ENCODE results near the gene MMP15.
"Not testable (repeated sequence)": the region's sequence is repeated elsewhere in the genome, so short reads cannot be mapped to it uniquely, and the experiment has no call there.

MMP15 gene

DNA sequence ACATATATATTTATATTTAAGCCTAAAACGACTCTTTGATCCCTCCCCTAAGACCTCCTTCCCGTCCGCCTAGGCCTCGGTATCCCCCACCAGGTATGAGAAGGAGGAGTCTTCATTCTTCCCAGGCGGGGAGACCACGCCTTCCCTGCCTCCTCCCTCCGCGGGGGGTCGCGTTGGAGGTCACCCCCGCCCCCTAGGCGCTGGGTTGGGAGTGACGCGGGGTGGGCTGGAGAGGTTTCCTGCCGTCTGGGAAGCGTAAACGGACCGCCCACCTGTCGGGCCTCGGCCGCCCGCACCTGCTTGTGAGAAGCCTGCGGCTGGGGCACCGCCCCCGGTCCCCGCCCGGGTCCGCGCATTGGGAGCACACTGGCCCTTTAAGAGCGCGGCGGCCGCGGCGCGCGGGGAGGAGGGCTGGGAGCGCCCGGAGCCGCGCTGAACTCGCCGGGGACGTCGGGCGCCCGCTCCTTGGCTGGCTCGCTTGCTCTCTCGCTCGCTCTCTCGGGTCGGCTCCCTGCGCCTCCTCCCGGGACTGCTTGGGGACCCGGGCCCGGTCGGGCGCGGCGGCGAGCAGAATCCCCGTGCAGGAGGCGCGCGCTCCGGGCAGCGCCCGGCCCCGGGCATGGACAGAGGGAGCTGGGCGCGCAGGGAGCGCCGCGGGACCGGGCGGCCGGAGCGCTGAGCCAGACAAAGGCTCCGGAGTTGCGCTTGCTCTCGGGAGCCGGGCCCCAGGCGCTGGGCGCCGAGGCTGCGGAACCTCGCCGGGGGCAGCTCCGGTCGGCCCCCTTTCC is at the start of gene MMP15:
Gene MMP15, plus strand, starts transcription at position 404 of the 788 bp plus-strand sequence. CDS start 597 bp downstream, outside the sequence.
- DNase-seq (ENCODE audit: low read depth, low spot score): peak; percentile 85

DNA sequence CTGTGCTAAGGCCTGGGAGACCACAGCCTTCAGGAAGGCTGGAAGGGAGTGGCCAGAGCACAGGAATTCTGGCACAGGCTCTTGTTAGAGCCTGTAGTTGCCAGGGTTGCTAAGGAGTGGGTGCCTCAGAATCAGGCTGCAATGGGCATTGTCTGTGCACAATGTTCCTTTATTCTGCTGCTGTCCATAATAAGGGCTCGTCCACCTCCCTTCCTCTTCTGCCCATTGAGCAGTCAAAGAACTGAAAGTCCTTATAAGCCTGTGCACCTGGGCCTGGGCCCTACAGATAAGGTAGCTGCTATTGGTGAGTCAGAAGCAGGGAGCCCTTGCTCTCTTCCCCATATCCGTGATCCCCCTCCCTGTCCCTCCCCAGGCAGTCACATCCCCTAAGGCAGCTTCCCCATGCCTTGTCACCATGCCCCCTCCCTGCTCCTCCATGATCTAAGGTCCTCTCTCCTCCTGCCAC is 49.2 kb upstream of the MMP15 start:
- peak; percentile 76 for DNase-seq (ENCODE audit: low read depth, low spot score)

DNA sequence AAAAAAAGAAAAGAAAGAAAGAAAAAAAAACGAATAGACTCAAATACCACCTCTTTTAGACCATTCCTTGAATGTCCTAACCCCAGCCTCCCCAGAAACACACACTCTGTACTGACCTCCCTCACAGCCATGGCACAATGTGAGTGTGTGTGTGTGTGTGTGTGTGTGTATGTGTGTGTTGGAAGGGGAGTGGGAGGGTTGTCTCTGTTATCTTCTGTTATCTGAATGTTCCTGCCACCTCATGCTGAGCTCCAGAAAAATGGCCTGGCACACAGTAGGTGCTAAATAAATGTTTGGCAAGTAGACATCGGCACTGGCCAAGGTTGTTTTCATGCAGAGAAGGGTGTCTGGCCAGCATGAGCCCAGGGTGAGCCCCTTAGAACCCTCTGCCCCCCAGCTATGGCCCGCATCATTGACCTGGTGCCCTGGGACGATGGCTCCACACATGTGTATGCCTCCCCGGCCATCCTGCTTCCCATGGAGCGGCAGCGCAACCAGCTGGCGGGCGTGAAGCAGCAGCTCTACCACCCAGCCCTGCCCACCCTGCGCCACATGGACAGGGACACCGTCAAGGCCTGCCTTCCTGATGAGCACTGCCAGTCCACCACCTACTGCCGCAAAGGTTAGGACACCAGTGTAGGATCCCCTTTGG is 48.0 kb upstream of the MMP15 start:
- no peak for DNase-seq (ENCODE audit: low read depth, low spot score)

DNA sequence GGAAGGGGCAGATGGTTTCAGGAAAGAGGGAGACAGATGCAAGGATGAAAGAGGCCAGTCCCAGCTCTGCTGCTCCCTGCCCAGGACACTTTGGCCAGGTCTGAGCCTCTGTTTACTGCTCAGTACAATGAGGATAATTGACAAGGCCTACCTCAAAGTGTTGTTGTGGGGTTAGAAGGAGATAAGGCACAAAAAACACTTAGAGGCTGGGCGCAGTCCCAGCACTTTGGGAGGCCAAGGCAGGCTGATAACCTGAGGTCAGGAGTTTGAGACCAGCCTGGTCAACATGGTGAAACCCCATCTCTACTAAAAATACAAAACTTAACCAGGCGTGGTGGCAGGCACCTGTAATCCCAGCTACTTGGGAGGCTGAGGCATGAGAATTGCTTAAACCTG is 47.5 kb upstream of the MMP15 start:
- not testable (repeated sequence) for DNase-seq (ENCODE audit: low read depth, low spot score)

DNA sequence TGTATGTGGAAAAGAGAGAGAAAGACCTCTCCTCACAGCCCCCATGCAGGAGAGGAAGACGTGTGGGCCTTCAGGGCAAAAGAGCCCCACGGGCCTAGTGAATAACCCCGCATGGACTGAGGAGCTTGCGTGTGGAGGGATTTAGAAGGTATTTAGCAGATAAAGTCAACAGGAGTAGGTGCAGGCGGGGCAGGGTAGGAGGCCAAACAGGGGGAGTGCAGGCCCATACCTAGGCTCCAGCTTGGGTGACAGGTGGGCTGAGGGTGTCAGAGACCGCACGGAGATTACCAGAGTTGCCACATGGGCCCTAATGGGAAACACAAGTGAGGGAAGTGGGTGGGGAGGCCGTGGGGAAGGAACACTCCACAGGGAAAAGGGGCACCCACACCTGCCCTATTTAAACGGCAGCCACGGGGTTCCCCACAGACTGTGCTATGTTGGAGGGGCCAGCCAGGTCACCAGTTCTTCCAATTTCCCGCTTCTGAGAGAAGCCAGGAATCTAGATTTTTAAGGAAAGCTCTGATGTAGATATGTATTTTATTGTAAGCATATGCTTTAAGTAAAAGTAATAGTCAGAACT is 46.5 kb upstream of the MMP15 start:
- DNase-seq (ENCODE audit: low read depth, low spot score): no peak

DNA sequence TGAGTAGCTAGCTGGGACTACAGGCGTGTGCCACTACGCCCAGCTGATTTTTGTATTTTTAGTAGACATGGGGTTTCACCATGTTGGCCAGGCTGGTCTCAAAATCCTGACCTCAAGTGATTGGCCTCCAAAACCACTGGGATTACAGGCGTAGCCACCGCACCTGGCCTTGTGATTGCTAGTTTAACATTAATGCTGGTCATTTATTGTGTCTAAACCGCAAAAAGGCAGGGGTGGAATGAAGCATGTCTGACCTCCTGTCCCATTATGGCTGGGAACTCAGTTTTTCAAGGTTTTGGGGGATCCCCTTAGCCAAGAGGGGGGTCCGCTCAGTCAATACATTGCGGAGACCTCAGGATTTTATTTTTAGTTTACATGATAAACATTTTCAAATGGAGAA is 43.9 kb upstream of the MMP15 start:
- no peak for DNase-seq (ENCODE audit: low read depth, low spot score)

DNA sequence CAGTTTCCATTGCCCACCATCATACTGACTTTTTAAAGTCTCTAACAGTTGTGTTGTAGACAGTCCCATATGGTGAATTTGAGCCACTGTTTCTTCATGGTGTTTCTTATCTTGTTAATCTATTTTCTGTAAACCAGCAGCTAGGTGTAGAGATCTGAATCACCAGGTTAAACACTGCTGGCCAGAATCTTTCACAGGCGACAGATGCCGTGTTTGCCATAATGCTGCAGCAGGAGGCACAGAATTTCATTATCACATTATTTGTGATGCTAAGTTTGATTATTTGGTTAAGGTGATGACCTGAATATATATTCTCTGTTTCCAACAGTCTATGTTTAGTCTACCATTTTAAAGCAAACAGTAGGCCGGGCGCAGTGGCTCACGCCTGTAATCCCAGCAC is 43.2 kb upstream of the MMP15 start:
- DNase-seq (ENCODE audit: low read depth, low spot score): no peak

DNA sequence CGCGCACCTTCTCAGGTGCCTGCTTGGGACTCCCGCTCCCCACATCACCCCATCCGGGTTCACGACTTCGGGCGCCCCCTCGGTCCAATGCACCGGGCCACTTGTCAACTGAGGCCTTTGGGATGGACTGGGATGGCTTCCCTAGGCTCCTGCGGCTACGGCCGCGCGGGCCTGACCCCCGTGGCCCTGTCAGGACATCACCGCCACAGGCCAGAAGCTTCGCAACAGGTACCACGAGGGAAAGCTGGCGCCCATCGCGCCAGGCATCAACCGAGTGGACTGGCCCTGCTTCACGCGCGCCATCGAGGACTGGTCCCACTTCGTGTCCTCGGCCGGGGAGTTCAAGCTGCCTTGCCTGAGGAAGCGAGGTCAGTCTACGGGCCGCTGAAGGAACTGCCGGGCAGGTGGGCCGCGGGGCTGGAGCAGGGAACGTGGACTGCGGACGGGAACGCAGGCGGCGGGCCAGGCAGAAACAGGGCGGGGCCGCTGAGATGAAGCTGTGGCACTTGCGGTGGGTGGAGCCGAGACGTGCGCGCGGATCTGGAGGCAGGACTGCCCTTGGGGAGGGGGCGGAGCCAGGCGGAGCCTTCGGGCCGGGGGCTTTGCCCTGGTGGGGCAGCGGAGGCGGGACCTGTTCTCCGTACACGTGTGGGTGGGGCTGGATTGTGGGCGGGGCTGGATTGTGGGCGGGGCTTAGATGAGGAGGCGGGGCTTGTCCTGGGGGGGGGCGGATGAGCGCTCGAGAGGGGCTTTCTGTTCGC is 40.9 kb upstream of the MMP15 start:
- peak; percentile 89 for DNase-seq (ENCODE audit: low read depth, low spot score)

DNA sequence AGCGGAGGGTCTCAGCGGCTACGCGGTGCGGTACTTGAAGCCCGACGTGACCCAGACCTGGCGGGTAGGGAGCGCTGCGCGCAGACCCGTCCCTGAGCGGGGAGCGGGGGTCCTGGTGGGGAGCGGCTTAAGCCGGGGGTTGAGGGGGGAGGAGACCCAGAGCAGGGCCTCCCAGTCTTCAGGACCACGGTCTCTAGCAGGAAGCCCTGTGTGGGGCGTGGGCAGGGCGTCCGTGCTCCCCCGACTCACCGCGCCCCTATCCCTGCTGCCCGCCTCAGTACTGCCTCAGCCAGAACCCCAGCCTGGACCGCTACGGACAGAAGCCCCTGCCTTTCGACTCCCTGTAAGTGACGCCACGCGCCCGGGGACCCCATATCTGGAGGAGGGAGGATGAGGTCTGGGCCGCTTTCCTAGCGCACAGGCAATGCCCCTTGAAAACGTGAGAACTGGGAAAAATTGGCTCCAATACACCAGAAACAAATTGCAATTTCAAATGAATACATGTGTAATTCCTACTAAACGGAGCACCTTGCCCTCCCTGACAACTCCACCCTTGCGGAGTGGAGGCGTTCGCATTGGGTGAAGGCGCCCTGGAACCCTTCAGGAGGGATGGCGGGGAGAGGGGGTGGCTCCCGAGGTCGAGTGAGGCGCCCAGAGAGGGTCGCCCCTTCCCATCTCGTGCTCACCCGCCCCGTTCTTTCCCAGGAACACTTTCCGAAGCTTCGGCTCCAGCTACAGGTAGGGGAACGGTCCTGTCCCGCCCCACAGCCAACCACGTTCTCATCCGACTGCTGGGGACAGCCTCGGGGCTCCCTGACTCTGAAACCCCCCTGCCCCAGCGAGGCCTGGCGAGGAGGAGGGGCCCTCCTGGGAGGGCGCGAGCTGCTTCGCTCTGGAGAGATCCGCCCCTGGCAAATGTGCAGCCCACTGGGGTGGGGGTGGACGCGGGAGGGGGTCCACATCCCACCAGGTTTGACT is 40.1 kb upstream of the MMP15 start:
- no peak for DNase-seq (ENCODE audit: low read depth, low spot score)

DNA sequence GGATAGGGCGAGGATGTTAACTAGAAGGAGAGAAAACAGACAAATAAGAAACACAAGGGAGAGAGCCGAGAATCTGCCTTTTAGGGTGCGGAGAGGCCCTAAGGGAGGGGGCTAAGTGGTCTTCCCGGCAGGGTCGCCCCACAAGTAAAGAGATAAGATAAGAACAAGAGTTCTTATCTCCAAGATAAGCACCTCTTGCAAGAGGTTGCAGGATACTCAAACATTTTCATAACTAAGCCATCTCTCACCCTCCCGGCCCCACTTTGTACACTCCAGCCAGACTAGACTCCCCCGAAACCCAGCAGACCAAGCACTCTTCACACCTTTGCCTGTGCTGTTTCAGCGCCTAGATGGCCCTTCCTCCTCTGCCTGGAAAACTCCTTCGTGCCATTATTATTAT is 39.4 kb upstream of the MMP15 start:
- DNase-seq (ENCODE audit: low read depth, low spot score): no peak

DNA sequence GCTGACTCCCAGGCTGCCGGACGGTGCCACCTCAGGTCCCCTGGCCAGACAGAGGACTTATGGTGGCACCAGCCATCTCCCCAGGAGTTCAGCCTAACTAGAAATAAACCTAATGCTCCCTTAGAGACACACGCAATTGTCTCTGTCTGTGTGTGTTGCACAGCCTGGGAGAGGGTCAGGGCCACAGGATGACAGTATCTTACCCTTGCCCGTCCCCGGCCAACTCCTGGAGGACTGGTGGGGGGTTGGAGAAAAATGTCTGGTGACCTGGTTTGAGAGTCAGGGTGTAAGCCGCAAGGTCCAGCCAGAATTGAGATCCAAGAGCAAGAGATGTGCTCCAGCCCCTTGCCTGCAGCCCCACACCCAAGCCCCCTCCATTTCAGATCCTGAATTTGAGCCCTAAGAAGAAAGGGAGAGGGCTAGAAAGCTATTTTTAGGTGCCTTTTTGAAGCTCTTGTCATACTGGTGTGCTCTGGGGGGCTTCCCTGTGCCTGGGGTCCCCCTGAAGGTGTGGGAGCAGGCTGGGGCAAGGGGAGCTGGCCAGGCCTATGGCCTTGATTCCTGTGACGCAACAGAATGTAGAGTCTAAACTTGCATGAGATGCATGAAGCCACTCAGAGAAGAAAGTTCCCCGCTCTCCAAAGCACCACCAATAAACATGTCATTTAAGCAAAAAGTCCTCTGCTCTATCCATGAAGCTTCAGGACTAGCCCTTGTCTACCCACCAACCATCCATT is 37.9 kb upstream of the MMP15 start:
- DNase-seq (ENCODE audit: low read depth, low spot score): no peak

DNA sequence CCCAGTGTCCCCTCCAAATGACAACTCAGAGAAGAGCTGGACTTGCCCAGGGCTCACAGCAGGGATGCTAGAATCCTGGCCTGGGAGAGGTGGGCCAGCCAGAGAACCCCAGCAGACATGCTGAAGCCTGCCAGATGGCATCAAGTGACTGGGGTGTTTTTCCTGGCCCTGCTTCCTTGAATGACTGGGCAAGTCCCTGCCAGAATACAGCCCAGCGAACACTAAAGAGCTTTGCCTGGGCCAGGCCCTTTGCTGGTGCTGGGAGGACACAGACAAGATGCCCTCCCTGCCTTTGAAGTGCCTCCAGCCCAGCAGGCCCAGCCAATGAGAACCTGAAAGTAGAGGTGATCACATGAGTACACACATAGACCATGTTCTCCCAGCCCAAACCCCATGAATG is 36.6 kb upstream of the MMP15 start:
- peak; percentile 67 for DNase-seq (ENCODE audit: low read depth, low spot score)

DNA sequence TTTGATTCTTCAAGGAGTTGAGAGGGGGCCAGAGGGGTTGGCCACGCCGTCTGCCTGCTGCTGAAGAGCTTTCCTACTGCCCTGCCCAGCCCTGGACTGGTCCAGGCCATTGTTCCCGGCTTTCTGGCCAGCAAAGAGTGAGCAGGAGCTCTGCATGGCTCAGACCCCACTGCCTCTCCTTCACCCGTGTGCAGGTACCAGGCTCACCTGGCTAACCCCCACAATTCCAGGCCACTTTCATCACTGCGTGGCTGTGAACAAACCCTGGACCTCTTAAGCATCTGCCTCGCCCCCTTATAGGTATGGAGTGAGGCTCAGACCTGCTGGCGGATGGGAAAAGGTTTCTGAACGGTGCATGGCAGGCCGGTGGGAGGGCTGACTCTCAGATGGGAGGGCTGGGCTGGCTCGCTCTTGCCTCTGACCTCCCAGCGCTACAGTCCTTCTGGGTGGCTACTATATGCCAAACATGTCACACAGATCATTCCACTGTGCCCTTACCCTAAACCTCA is 33.9 kb upstream of the MMP15 start:
- no peak for DNase-seq (ENCODE audit: low read depth, low spot score)

DNA sequence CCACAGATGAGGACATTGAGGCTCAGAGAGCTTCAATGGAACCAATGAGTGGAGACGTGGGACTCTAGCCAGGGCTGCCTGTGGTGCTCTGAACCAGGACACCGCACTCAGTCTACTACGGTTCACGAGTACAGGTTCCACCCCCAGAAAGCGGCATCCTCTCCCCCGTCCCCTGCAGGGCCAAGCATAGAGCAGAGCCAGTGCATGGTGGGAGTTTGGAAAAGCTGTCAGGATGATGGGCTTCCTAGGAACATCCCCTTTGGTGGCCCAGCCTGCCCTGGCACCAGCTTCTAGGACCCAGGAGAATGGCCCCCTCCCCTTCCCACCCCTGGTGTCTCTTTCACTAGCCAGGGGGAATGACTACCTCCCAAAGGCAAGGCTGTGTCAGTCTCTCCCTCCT is 33.5 kb upstream of the MMP15 start:
- DNase-seq (ENCODE audit: low read depth, low spot score): no peak

DNA sequence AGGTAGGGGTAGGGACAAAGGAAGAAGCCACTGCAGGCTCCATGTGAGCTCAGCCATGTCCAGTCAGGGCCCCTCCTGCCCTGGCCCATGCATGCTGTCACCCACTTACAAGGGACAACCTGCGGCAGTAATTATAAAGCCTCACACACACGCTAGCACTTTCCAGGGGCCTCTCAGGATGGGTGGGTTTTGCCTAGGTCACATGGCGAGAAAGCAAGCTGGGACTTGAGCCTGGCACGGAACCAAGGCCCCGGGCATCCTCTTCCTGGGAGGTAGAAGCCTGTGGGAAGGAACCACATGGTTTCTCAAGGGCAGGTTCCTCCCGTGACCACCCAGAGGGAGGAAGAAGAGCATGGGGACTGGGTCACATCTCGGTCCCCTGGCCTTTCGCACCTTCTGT is 32.1 kb upstream of the MMP15 start:
- no peak for DNase-seq (ENCODE audit: low read depth, low spot score)

DNA sequence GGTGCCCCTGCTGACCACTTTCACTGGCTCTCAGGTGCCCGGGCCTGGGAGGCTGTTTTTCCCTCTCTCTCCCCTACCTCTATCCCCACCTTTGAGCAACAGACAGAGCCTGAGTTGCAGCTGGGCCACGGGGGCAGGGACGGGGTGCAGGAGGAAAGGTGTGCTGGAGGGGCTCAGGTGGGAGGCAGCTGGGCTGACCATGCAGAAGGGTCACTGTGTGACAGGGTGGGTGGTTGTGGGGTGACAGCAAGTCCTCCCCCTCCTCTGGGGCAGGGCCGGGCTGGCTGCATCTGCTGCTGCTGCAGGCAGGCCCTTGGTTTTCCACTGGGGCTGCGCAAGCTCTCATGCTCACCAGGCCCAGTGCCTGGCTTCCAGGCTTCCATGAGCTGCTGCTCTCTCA is 31.7 kb upstream of the MMP15 start:
- DNase-seq (ENCODE audit: low read depth, low spot score): no peak

DNA sequence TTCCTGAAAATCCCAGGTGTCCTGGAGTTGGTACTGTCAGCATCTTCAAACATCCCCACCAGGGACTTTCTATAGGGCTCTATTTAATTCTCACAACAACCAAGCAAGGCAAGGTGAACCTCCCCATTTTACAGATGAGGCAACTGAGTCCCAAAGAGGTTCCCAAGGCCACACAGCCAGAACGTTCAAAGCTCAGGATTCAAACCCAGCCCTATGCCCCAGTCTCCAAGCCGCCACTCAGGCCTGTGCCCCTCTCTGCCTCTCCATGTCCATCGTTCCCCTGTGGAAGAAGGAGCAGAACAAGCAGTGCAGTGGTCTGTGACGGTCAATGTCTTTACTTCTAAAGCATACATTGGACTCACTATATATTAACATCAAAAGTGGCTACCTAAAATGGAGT is 31.2 kb upstream of the MMP15 start:
- no peak for DNase-seq (ENCODE audit: low read depth, low spot score)

DNA sequence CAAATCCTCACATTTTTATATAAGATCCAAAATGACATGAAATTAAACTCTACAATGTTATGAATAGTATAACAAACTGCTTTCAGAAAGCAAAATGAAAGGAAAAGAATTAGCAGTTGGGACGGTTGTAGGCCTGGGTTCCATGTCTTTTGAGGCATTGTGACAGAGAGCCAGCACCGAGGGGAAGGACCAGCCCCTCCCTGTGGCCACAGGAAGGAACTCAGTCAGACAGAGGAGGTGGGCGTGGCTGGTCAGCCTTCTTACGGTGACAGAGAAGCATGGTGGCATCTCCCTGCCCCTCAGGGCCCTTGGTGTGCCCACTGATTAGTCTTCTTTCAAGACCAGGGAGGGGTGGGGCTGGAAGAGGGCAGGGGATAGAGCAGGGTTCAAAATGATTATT is 30.8 kb upstream of the MMP15 start:
- peak; percentile 57 for DNase-seq (ENCODE audit: low read depth, low spot score)

DNA sequence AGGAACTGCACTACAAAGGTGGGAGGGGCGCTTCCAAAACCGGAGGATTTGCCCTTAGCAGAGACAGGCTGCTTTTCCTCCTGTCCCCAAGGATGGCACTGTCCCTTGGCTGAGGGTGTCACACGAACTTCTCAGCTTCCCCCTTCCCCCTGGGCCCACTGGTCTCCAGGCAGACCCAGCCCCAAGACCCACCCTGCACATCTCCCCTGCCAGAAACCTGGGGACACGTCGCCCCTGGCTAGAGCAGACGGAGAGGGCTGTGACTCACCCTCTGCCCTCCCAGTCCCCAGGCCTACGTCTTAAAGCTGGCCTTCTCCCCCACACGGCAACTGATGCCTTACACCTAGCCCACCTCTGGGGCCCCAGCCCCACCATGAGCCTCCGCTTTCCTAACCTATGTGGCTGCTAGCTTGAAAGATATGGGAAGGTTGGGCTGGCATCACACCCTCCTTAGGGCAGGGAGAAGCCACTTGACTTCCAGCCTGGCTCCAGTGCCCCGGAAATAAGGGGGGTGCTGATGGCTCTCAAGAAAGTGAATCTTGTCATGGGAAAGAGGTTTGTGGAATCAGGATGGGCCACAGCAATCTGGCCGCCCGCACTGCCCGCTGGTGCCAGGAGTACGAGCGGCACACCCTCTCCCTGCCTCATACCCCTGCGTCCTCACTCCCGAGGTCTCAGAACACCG is 29.7 kb upstream of the MMP15 start:
- DNase-seq (ENCODE audit: low read depth, low spot score): no peak

Measured in astrocyte of the hippocampus (primary cell).